B cell (primary cell): ENCODE data around the gene ZNF333.

ENCODE experiments used
- EZH2 ChIP-seq: IDR thresholded peaks from 2 replicates; pipeline ENCODE4 v1.6.1; 2012; ENCODE audit warnings: borderline replicate concordance, low read depth, mild to moderate bottlenecking, moderate library complexity, low read length; ENCODE audit not compliant: insufficient read depth, poor library complexity, severe bottlenecking
- TF ChIP-seq, protein P1 (sequence below): fragments of 200-600 bp; IDR thresholded peaks from one replicate; pipeline ENCODE4 v1.8.0; 2022; ENCODE audit warnings: antibody characterized with exemption, mild to moderate bottlenecking

DNA sequence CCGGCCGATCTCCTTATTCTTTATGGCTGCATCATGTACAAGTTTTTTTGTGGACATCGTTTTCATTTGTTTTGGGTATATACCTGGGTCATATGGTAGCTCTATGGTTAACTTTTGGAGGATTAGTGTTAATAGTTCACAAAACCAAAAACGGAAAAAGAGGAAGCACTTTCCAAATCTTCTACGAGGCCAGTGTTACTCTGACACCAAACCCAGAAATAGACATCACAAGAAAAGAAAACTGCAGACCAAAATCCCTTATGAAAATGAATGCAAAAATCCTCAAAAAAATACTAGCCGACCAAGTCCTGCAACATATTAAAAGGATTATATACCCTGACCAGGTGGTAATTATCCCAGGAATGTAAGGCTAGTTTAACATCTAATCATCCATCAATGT, 58.8 kb downstream of the ZNF333 start:
- TF ChIP-seq, protein P1, sequence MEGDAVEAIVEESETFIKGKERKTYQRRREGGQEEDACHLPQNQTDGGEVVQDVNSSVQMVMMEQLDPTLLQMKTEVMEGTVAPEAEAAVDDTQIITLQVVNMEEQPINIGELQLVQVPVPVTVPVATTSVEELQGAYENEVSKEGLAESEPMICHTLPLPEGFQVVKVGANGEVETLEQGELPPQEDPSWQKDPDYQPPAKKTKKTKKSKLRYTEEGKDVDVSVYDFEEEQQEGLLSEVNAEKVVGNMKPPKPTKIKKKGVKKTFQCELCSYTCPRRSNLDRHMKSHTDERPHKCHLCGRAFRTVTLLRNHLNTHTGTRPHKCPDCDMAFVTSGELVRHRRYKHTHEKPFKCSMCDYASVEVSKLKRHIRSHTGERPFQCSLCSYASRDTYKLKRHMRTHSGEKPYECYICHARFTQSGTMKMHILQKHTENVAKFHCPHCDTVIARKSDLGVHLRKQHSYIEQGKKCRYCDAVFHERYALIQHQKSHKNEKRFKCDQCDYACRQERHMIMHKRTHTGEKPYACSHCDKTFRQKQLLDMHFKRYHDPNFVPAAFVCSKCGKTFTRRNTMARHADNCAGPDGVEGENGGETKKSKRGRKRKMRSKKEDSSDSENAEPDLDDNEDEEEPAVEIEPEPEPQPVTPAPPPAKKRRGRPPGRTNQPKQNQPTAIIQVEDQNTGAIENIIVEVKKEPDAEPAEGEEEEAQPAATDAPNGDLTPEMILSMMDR = no peak
- TF ChIP-seq EZH2 = no peak
